SK-N-SH (cell line): ENCODE results near the gene BAAT.

ENCODE experiments used
- CTCF ChIP-seq: fragments of 200-600 bp; sonication (generic); IDR thresholded peaks from 2 replicates; pipeline ENCODE4 v1.6.1; 2017; ENCODE audit warnings: antibody characterized with exemption, mild to moderate bottlenecking, moderate library complexity
- REST ChIP-seq: IDR thresholded peaks from 2 replicates; pipeline ENCODE4 v1.6.1; 2012; ENCODE audit warnings: mild to moderate bottlenecking, low read depth, low read length, moderate library complexity
- SMC3 ChIP-seq: IDR thresholded peaks from 2 replicates; pipeline ENCODE4 v1.6.1; 2012; ENCODE audit warnings: low read depth, low read length, improper control_type of control experiment

GRCh38 chr9:101326035-101326434 lies 58.8 kb downstream of the BAAT start:
- TF ChIP-seq CTCF (no peak), SMC3 (no peak), REST (no peak)
